Testis (tissue), 3 donors: ENCODE data around the gene NIPAL1. TPM values are rescaled to one million over a fixed set of nuclear protein-coding genes. Genes with fewer than 3 reads are reported as not detected.
"Not testable (repeated sequence)": the region's sequence is repeated elsewhere in the genome, so short reads cannot be mapped to it uniquely, and the experiment has no call there.

Experiments used
- DNase-seq: peaks from one replicate; pipeline ENCODE4 v3.0.0-alpha.2; 2019
- H3K27ac ChIP-seq, 2 donors: fragments of 200-600 bp; sonication (generic); one replicate each; pipeline ENCODE4 v1.5.1; 2019
- H3K27me3 ChIP-seq: fragments of 200-600 bp; sonication (generic); one replicate; pipeline ENCODE4 v1.5.1; 2019
- H3K36me3 ChIP-seq: fragments of 200-600 bp; sonication (generic); one replicate; pipeline ENCODE4 v1.5.1; 2017; ENCODE audit warnings: low read depth; ENCODE audit errors: missing control alignments
- H3K4me1 ChIP-seq: fragments of 200-600 bp; sonication (generic); one replicate; pipeline ENCODE4 v1.5.1; 2019
- H3K4me3 ChIP-seq, 2 donors: fragments of 200-600 bp; sonication (generic); one replicate each; pipeline ENCODE4 v1.5.1; 2017 to 2019
- H3K9me3 ChIP-seq: fragments of 200-600 bp; sonication (generic); one replicate; pipeline ENCODE4 v1.5.1; 2017
- POLR2A ChIP-seq: fragments of 450-650 bp; IDR thresholded peaks from one replicate; pipeline ENCODE4 v1.6.1; 2017; ENCODE audit warnings: antibody characterized with exemption, mild to moderate bottlenecking, moderate library complexity
- WGBS, 2 donors: methylation state at CpG; one replicate each; pipeline ENCODE4 v1.1.5; 2018; 5-methylcytosine and 5-hydroxymethylcytosine counted together
- intact Hi-C: fragments of 100-400 bp; cut with DNase I; formaldehyde crosslinking; loops from one replicate; pipeline ENCODE4 v1.15.1; 2023; ENCODE audit warnings: low total_unique reads
- polyA plus RNA-seq: library from polyadenylated mRNA; stranded (reverse); fragments of 350-450 nt; fragmentation: Illumina TruSeq; extraction: RNeasy Lipid Tissue Mini Kit (QIAGEN cat#74804); gene quantifications from one replicate; pipeline ENCODE4 v1.2.3, GENCODE V29; 2014; ENCODE audit warnings: low read depth, low replicate concordance; ENCODE audit not compliant: insufficient read depth
- total RNA-seq, 2 donors: library from RNA; depleted of rRNA; stranded (reverse); fragments of >200 nt; gene quantifications; one replicate each; pipeline ENCODE4 v1.2.3, GENCODE V29; 2016
- TF ChIP-seq, protein P1 (sequence below), 3 experiments: fragments of 450-650 bp in 2 of 3; fragments of 200-600 bp in 1 of 3; sonication (generic) in 1 of 3; IDR thresholded peaks; one replicate each; pipeline ENCODE4 v1.5.1; 2016 to 2019; ENCODE audit warnings: antibody characterized with exemption in 3 of 3, mild to moderate bottlenecking in 2 of 3, moderate library complexity in 1 of 3

Gene NIPAL1
- total and polyA plus RNA-seq, 3 donors from 2014 or later = 0.79 to 3.2 (median 2.3) TPM

DNA sequence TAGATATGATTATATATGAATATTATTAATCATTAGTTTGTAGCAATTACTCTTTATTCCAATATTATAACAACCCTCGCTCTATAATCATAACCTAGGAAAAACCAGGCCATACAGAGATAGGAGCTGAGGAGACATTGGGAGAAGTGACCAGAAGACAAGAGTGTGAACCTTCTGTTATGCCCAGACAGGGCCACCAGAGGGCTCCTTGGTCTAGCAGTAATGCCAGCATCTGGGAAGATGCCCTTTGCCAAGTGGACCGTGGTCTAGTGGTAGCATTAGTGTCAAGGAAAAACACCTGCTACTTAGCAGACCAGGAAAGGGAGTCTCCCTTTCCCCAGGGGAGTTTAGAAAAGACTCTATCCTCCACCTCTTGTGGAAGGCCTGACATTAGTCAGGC is 13.0 kb upstream of the NIPAL1 start:
- H3K27me3 ChIP-seq, H3K4me3 ChIP-seq, H3K27ac ChIP-seq, H3K4me1 ChIP-seq, H3K36me3 ChIP-seq, H3K9me3 ChIP-seq, intact Hi-C loops: not testable (repeated sequence)
- TF ChIP-seq, protein P1, sequence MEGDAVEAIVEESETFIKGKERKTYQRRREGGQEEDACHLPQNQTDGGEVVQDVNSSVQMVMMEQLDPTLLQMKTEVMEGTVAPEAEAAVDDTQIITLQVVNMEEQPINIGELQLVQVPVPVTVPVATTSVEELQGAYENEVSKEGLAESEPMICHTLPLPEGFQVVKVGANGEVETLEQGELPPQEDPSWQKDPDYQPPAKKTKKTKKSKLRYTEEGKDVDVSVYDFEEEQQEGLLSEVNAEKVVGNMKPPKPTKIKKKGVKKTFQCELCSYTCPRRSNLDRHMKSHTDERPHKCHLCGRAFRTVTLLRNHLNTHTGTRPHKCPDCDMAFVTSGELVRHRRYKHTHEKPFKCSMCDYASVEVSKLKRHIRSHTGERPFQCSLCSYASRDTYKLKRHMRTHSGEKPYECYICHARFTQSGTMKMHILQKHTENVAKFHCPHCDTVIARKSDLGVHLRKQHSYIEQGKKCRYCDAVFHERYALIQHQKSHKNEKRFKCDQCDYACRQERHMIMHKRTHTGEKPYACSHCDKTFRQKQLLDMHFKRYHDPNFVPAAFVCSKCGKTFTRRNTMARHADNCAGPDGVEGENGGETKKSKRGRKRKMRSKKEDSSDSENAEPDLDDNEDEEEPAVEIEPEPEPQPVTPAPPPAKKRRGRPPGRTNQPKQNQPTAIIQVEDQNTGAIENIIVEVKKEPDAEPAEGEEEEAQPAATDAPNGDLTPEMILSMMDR (IDR thresholded peaks at IDR 0.05) = peak in 2 of 3 experiments; percentile 21 to 42
- WGBS, 2 donors = 84 to 93% methylated on average over 2 of the region's 2 CpGs
- peak; percentile 65 for DNase-seq

DNA sequence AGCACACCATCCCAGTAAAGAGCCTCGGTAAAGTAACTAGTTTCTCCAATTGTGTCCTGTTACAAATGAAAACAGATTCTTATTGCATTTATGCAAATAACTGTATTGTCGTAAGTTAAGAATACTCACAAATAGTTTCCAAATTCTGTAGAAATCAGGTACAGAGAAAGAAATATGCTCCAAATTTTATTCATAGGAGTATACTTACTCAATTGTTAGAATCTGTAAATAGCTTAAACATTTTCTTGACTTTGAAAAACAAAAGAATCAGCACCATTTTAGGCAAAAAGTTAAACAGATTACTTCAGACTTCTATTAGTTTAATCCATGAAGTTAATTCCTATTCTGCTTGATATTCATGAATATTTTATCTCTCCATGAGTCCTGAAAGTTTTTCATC is 10.8 kb upstream of the NIPAL1 start:
- Histone ChIP-seq H3K27ac (no peak overlapping the region), H3K4me1 (no peaks in the 10 kb centered on the region), H3K4me3 (no peak overlapping the region), H3K27me3 (no peaks in the 10 kb centered on the region), H3K9me3 (no peaks in the 10 kb centered on the region), H3K36me3 (no peaks in the 10 kb centered on the region)
- intact Hi-C loops = no loop called here
- no peak for DNase-seq
- no peak for TF ChIP-seq POLR2A
- TF ChIP-seq, protein P1 (IDR thresholded peaks at IDR 0.05) = no peak
- WGBS, 2 donors = 95 to 98% methylated on average over 2 of the region's 2 CpGs

DNA sequence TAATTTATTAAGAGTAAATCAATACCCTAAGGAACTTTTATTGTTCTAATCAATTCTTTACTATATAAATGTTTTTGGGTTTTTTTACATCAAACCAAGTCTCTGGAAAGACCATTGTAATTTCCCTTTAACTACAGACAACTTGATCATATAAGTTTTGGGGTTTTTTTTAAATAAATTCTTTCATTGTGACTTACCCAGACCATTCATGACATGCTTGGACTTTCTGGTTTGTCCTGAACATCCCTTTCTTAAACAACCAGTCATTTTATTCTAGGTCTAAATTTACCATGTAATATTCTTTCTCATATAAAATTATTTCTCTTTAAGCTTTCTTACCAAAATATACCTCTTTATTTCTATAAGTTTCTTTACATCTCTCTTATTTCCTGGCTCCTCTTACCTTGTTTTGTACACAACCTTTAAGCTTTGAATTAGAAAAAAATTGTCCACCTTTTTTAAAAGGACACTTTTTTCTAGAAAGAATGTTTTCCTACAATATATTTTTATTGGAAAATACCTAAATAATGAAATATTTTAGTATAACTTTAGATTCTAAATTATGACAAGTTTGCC is 8.5 kb upstream of the NIPAL1 start:
- no peak overlapping the region for H3K4me3 ChIP-seq
- no peaks in the 10 kb centered on the region for H3K36me3 ChIP-seq
- no peaks in the 10 kb centered on the region for H3K9me3 ChIP-seq
- H3K4me1 ChIP-seq = no peaks in the 10 kb centered on the region
- no peaks in the 10 kb centered on the region for H3K27me3 ChIP-seq
- intact Hi-C loops = no loop called here
- no peak for TF ChIP-seq POLR2A
- TF ChIP-seq, protein P1 (IDR thresholded peaks at IDR 0.05) = no peak
- DNase-seq = no peak
- no peak overlapping the region for H3K27ac ChIP-seq

DNA sequence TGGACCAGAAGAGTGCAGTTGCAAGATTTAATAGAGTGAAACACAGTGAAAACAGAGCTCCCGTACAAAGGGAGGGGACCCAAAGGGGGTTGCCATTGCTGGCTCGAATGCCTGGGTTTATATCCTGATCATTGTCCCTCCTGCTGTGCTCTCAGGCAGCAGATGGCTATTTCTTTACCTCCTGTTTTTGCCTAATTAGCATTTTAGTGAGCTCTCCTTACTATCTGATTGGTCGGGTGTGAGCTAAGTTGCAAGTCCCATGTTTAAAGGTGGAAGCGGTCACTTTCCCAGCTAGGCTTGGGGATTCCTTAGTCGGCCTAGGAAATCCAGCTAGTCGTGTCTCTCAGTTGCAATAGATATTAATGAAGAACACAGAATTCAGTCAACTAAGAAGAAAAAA is 5.7 kb upstream of the NIPAL1 start:
- H3K4me3 ChIP-seq, H3K4me1 ChIP-seq, DNase-seq, intact Hi-C loops, H3K36me3 ChIP-seq, H3K9me3 ChIP-seq, H3K27ac ChIP-seq, H3K27me3 ChIP-seq: not testable (repeated sequence)
- WGBS, 2 donors = 73 to 93% methylated on average over 6 of the region's 6 CpGs

DNA sequence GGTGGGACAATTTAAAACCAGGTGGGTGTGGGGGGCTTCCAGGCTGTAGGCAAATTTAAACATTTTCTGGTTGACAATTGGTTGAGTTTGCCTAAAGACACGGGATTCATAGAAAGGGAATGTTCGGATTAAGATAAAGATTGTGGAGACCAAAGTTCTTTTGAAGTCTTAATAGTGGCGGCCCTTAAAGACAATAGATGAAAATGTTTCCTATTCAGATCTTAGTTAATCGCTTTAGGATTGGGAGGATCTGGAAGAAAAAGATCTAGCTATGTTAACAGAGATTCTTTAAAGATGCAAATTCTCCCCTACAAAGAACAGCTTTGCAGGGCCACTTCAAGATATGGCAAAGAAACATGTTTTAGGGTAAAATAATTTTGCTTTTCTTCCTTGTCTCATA is 4.8 kb upstream of the NIPAL1 start:
- Histone ChIP-seq H3K4me1 (no peaks in the 10 kb centered on the region), H3K4me3 (no peak overlapping the region), H3K9me3 (no peaks in the 10 kb centered on the region), H3K27me3 (no peaks in the 10 kb centered on the region), H3K27ac (no peak overlapping the region), H3K36me3 (no peaks in the 10 kb centered on the region)
- intact Hi-C loops = no loop called here
- no peak for TF ChIP-seq POLR2A
- TF ChIP-seq, protein P1 (IDR thresholded peaks at IDR 0.05) = no peak
- 87 to 91% methylated on average over 4 of the region's 4 CpGs for WGBS, 2 donors
- no peak for DNase-seq
